Thoracic aorta (tissue), 2 donors: ENCODE data around the gene DLX4. TPM values are rescaled to one million over a fixed set of nuclear protein-coding genes. Genes with fewer than 3 reads are reported as not detected.

Experiments
- ATAC-seq: fragments of 150-250 bp; one replicate; pipeline ENCODE4 v1.8.0; 2017; ENCODE audit warnings: low read depth; ENCODE audit not compliant: insufficient number of reproducible peaks, low FRiP score
- DNase-seq: peaks from one replicate; pipeline ENCODE4 v3.0.0-alpha.2; 2020; ENCODE audit warnings: low spot score
- H3K27ac ChIP-seq, 2 donors: fragments of 200-600 bp; sonication (generic); 1 replicate in 1 of 2; 2 replicates in 1 of 2; pipeline ENCODE4 v1.5.1; 2016; ENCODE audit warnings: mild to moderate bottlenecking in 2 of 2, moderate library complexity in 2 of 2
- H3K27me3 ChIP-seq: fragments of 200-600 bp; sonication (generic); replicated peaks from 2 replicates; pipeline ENCODE4 v1.6.0; 2016; ENCODE audit warnings: mild to moderate bottlenecking; ENCODE audit not compliant: insufficient read depth
- H3K36me3 ChIP-seq: fragments of 200-600 bp; sonication (generic); one replicate; pipeline ENCODE4 v1.5.1; 2016
- H3K4me1 ChIP-seq, 2 donors: fragments of 200-600 bp; sonication (generic); 1 replicate in 1 of 2; 2 replicates in 1 of 2; pipeline versions ENCODE4 v1.5.1 to v1.6.0; 2016; ENCODE audit warnings: low read depth in 2 of 2, mild to moderate bottlenecking in 1 of 2; ENCODE audit not compliant: control insufficient read depth in 1 of 2
- H3K4me3 ChIP-seq: fragments of 200-600 bp; sonication (generic); 2 replicates; pipeline ENCODE4 v1.5.1; 2016; ENCODE audit warnings: mild to moderate bottlenecking
- H3K9me3 ChIP-seq: fragments of 200-600 bp; sonication (generic); 2 replicates; pipeline ENCODE4 v1.5.1; 2016
- total RNA-seq, 2 donors: library from RNA; depleted of rRNA; stranded (reverse); fragments of >200 nt; gene quantifications; one replicate each; pipeline versions ENCODE4 v1.1.0 to v1.2.3, GENCODE V29; 2016
- TF ChIP-seq, protein P1 (sequence below): fragments of 200-600 bp; sonication (generic); IDR thresholded peaks from one replicate; pipeline ENCODE4 v1.5.1; 2019; ENCODE audit warnings: antibody characterized with exemption

The DLX4 gene
- total RNA-seq, 2 donors from 2014 or later: not detected

DNA sequence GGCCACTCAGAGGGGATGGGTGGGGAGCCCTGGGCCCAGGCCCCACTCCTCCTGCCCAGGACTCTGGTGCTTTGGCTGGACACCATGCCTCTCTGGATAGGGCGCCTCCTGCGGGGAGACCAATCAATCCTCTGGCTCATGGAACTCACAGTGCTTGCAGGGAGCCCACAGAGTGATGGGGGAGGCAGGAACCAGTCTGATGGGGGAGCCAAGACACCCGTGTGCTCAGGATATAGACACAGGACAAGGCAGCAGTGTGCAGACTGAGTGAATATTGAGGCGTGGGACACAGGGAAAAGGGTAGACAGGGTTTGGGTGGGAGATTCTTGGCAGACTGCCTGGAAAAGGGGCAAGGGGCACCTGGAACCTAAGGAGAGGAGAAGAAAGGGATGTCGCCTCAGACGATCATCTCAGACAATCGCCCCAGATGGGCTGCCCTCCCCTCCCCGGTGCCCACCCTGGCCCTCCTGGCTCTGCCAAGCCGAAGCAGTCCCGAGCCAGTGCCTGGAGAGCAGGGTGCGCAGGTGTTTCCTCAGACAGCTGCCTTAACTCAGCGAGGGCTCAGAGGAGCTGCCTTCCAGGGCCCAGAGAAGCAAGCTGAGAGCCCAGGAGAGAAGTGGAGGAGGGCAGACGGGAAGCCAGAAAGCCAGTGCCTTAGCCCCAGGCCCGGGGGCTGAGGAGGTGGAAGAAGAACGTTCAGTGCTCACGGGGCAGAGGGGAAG, 37.4 kb upstream of the DLX4 start:
- DNase-seq (no peak), ATAC-seq (no peak)
- Histone ChIP-seq H3K4me3 (no peak overlapping the region), H3K36me3 (no peaks in the 10 kb centered on the region), H3K27me3 (no peaks in the 10 kb centered on the region), H3K4me1 (peaks cover 3 to 15% of the 10 kb centered on the region in 2 donors), H3K27ac (no peak overlapping the region), H3K9me3 (no peaks in the 10 kb centered on the region)
- TF ChIP-seq, protein P1, sequence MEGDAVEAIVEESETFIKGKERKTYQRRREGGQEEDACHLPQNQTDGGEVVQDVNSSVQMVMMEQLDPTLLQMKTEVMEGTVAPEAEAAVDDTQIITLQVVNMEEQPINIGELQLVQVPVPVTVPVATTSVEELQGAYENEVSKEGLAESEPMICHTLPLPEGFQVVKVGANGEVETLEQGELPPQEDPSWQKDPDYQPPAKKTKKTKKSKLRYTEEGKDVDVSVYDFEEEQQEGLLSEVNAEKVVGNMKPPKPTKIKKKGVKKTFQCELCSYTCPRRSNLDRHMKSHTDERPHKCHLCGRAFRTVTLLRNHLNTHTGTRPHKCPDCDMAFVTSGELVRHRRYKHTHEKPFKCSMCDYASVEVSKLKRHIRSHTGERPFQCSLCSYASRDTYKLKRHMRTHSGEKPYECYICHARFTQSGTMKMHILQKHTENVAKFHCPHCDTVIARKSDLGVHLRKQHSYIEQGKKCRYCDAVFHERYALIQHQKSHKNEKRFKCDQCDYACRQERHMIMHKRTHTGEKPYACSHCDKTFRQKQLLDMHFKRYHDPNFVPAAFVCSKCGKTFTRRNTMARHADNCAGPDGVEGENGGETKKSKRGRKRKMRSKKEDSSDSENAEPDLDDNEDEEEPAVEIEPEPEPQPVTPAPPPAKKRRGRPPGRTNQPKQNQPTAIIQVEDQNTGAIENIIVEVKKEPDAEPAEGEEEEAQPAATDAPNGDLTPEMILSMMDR: no peak

DNA sequence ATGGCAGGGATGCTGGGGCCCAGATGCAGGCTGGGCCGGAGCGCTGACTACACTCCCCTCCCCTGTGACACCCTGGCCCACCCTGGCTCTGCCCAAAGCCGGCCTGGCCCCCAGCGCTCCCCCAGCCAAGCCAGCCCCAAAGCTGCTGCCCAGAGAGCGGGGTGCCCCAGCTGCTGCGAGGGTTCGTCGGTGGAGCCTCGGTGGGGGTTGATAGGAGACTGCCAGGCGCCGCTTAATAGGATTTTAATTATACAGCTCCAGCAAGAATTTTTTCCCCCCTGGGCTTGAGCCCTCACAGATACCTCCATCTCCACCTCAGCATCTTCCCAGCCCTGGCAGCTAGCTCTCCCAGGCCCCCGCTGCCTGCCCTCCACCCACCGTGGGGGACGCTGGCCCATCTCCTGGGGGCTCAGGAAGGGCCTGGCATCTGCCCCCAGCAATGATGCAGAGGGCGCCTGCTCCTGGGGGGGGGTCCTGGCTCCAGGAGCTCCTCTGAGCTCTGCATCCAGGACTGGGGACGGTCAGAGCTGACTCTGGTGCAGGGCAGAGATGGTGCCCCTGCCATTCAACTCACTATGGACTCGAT, 36.8 kb upstream of the DLX4 start:
- H3K27me3 ChIP-seq: no peaks in the 10 kb centered on the region
- H3K4me1 ChIP-seq: peaks cover 0 to 9% of the 10 kb centered on the region in 2 donors
- TF ChIP-seq, protein P1: no peak
- no peak overlapping the region for H3K27ac ChIP-seq
- no peaks in the 10 kb centered on the region for H3K9me3 ChIP-seq
- no peaks in the 10 kb centered on the region for H3K36me3 ChIP-seq
- H3K4me3 ChIP-seq: no peak overlapping the region
- DNase-seq: no peak
- no peak for ATAC-seq

DNA sequence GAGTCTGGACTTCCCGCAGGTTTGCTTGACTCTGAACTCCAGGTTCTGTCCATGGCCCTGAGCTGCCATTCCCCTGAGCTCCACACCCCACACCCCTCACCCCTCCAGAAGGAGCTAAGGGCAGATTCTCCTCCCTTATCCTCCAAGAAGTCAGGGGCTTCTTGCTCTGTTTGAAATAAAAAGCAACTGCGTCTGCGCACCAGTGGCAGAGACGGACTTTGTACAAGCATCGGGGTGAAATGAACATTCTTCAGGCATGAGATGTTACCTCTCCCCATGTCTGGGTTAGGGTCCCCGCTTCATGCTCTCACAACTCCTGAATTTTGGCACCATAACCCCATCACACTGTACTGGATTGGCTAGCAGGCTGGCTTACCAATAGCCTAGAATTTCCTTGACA, 36.1 kb upstream of the DLX4 start:
- DNase-seq: no peak
- Histone ChIP-seq H3K4me1 (peaks cover 0 to 2% of the 10 kb centered on the region in 2 donors), H3K27ac (no peak overlapping the region), H3K27me3 (no peaks in the 10 kb centered on the region), H3K36me3 (no peaks in the 10 kb centered on the region), H3K4me3 (no peak overlapping the region), H3K9me3 (no peaks in the 10 kb centered on the region)
- TF ChIP-seq, protein P1: no peak
- ATAC-seq: no peak

DNA sequence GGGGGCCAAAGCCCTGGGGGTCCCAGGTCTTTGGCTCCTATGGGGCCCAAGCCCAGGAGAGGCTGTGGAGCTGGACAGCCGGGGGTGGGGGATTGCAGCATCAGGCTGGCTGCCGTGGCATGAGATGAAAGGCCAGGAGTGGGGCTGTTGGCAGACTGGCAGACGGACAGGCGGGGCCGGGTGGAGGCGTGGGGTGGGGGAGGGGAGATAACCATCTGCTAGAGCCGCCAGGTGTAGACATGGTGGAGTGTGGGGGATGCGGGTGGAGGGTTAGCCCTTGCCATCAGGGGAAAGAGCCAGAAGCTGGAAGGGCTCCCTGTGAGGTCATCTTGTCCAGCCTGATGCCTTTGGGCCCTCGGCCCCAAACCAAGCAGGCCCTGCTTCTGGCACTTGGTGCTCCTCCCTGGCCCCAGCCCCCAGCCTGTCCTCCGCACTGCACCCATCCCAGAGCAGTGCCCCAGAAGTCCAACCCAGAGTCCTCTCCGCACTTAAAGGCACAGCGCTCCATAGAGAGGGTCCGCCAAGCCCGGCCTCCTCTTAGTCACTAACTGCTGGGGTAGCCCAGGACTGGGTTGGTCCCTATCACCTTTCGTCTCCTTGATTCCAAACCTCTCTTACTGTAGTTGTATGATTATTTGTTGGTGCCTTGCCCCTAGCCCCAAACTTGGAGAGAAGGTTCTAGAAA, 33.3 kb upstream of the DLX4 start:
- Histone ChIP-seq H3K4me3 (no peak overlapping the region), H3K27me3 (no peaks in the 10 kb centered on the region), H3K36me3 (no peaks in the 10 kb centered on the region), H3K4me1 (no peaks in the 10 kb centered on the region), H3K27ac (no peak overlapping the region), H3K9me3 (no peaks in the 10 kb centered on the region)
- ATAC-seq: no peak
- TF ChIP-seq, protein P1: no peak
- DNase-seq: no peak

DNA sequence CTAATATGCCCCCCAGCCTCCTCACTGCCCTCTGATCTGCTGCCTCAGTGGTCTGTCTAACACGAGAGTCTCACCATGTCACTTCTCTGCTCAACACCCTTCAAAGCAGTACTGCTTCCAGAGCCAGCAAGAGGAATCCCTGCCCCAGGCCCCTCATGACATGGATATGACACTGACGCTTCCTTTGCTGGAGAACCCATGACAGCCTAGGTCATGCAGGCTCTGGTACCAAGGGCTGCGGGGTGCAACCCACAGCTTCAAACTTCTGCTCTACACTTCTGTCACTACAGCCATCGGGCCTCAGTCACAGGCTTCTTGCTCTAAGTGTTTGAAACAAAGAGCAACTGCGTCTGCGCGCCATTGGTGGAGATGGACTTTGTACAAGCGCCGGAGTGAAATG, 32.6 kb upstream of the DLX4 start:
- H3K27me3 ChIP-seq: no peaks in the 10 kb centered on the region
- H3K27ac ChIP-seq: no peak overlapping the region
- DNase-seq (no peak), ATAC-seq (no peak)
- TF ChIP-seq, protein P1: no peak
- H3K4me1 ChIP-seq: no peaks in the 10 kb centered on the region
- no peak overlapping the region for H3K4me3 ChIP-seq
- H3K9me3 ChIP-seq: no peaks in the 10 kb centered on the region
- H3K36me3 ChIP-seq: no peaks in the 10 kb centered on the region
